Testis (tissue), 2 donors: Measurements from ENCODE around the gene PAX3.

ENCODE experiments used
- CTCF ChIP-seq, 3 experiments: fragments of 450-650 bp in 2 of 3; fragments of 200-600 bp in 1 of 3; sonication (generic) in 1 of 3; IDR thresholded peaks; one replicate each; pipeline ENCODE4 v1.5.1; 2016 to 2019; ENCODE audit warnings: antibody characterized with exemption in 3 of 3, mild to moderate bottlenecking in 2 of 3, moderate library complexity in 1 of 3
- POLR2A ChIP-seq: fragments of 450-650 bp; IDR thresholded peaks from one replicate; pipeline ENCODE4 v1.6.1; 2017; ENCODE audit warnings: antibody characterized with exemption, mild to moderate bottlenecking, moderate library complexity

GRCh38 chr2:222341331-222341730 lies 42.5 kb upstream of the PAX3 start:
- TF ChIP-seq CTCF (IDR thresholded peaks at IDR 0.05) (no peak), POLR2A (no peak)
